C4-2B (cell line): ENCODE data around the gene SLC38A2.
"Not testable (repeated sequence)": the region's sequence is repeated elsewhere in the genome, so short reads cannot be mapped to it uniquely, and the experiment has no call there.

ENCODE experiments used
- H3K27ac ChIP-seq: fragments of 450-650 bp; 2 replicates; pipeline ENCODE4 v1.5.1; 2017
- ZFX ChIP-seq: fragments of 450-650 bp; IDR thresholded peaks from 2 replicates; pipeline ENCODE4 v1.6.1; 2017
- TF ChIP-seq, protein P1 (sequence below): fragments of 450-650 bp; conservative IDR thresholded peaks from 2 replicates; pipeline ENCODE4 v1.5.1; 2017; ENCODE audit warnings: mild to moderate bottlenecking

Gene SLC38A2

DNA sequence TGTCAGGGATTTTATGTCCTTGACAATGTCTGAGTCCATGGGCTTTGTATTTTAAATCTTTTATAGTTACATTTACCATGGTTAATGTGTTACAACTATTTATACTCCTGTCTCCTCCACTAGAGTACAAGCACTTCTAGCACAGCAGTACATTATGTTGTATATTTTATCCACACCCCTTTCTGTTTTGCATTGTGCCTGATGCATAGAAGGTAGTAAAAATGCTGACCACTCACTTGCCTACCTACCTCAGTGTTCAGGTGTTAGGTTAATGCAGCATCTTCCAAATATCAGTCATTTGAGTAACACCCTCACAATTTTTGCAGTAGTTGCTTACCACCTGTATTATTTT, 31.1 kb upstream of the SLC38A2 start:
- TF ChIP-seq ZFX, result no peak
- TF ChIP-seq, protein P1, sequence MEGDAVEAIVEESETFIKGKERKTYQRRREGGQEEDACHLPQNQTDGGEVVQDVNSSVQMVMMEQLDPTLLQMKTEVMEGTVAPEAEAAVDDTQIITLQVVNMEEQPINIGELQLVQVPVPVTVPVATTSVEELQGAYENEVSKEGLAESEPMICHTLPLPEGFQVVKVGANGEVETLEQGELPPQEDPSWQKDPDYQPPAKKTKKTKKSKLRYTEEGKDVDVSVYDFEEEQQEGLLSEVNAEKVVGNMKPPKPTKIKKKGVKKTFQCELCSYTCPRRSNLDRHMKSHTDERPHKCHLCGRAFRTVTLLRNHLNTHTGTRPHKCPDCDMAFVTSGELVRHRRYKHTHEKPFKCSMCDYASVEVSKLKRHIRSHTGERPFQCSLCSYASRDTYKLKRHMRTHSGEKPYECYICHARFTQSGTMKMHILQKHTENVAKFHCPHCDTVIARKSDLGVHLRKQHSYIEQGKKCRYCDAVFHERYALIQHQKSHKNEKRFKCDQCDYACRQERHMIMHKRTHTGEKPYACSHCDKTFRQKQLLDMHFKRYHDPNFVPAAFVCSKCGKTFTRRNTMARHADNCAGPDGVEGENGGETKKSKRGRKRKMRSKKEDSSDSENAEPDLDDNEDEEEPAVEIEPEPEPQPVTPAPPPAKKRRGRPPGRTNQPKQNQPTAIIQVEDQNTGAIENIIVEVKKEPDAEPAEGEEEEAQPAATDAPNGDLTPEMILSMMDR, result no peak
- no peak overlapping the region for H3K27ac ChIP-seq

DNA sequence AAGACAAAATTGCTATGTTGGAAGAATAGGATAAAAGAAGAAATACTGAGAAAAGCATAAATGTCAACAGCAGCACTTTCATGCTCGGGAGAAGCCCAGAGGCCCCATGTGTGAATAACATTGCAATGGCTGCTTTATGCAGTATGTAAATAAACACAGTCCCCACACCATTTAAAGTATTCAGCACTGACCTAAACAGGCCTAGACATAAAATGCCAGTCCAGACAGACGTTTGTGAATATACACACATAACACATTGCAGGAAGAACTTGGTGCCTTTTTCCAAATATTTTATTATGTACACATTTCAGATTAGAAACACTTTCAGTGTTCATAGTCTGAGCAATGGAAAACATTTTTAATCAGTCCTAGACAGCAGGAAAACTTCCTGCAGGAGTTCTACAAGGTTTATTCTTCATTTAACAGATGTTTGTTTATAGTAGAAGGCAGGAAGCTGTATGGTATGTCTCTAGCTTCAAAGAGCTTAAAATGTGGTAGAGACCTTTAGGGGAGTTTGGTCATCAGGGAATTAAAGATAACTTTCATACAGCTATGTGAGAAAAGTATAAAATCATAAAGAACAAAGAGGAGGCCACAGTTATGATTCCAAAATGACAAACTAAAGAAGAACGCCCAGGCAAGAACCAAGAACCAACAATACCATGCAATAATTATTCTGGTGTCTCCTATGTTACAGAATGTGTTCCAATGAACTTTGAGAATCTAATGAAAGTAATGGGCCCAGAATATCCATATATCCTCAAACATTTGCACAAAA, 30.6 kb upstream of the SLC38A2 start:
- TF ChIP-seq ZFX, result no peak
- TF ChIP-seq, protein P1, result no peak
- H3K27ac ChIP-seq, result no peak overlapping the region

DNA sequence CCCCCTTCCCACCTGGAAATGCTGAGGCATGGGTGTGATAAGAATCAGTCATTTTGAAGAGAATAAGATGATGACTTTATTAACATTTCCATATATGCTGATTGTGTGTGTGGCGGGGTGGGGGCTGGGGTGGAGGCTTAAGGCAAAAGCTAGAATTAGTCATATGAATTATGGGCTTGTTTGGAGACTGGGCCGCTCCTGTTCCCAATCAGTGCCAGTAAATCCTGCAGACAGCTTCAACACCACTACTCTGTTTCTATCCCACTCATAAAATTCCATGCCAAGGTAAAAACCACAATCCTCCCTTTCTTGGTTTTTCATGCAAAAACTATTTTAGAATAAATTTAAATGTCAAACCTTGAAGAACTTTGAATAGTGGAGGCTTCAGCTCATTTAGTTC, 29.9 kb upstream of the SLC38A2 start:
- H3K27ac ChIP-seq, result no peak overlapping the region
- TF ChIP-seq, protein P1, result no peak
- TF ChIP-seq ZFX, result no peak

DNA sequence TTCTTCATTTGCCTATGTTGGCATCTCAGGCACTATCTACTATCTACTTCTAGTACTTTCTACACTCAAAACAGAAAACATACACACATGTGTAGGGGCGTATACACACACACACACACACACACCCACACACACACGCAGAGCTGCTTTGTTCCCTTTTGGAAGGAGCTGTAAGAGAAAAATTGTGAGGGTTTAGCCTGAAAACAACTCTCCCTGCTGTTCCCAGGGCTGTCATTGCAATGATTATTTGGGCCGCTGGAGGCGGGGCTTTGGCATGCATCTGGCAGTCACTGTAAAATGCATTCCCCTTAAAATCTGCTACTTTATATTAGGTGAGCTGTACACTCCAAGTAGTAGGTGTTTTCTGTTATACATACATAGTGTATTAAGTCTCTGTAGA, 29.1 kb upstream of the SLC38A2 start:
- TF ChIP-seq ZFX, result no peak
- TF ChIP-seq, protein P1, result no peak
- no peak overlapping the region for H3K27ac ChIP-seq

DNA sequence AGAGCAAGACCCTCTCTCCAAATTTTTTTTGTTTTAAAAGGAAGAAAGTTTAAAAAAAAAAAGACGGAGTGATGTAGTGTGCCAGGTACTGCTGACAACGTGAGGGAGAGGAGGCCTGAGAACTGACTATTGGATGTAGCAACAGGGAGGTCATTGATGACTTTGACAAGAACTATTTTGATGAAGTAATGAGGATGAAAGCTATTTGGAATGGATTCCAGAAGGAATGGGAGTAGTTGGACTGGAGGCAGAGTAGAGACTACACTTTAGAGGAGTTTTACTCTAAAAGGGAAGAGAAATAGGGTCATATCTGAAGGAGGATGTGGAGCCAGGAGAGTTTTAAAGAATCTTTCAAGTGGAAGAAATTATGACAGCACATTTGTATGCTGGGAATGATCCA, 27.8 kb upstream of the SLC38A2 start:
- H3K27ac ChIP-seq, result no peak overlapping the region
- no peak for TF ChIP-seq ZFX
- TF ChIP-seq, protein P1, result no peak

DNA sequence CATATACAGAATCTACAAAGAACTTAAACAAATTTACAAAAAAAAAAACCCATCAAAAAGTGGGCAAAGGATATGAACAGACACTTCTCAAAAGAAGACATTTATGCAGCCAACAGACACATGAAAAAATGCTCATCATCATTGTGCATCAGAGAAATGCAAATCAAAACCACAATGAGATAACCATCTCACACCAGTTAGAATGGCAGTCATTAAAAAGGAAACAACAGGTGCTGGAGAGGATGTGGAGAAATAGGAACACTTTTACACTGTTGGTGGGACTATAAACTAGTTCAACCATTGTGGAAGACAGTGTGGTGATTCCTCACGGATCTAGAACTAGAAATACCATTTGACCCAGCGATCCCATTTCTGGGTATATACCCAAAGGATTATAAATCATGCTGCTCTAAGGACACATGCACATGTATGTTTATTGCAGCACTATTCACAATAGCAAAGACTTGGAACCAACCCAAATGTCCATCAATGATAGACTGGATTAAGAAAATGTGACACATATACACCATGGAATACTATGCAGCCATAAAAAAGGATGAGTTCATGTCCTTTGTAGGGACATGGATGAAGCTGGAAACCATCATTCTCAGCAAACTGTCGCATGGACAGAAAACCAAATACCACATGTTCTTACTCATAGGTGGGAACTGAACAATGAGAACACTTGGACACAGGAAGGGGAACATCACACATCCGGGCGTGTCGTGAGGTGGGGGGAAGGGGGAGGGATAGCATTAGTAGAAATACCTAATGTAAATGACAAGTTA, 27.1 kb upstream of the SLC38A2 start:
- not testable (repeated sequence) for H3K27ac ChIP-seq

DNA sequence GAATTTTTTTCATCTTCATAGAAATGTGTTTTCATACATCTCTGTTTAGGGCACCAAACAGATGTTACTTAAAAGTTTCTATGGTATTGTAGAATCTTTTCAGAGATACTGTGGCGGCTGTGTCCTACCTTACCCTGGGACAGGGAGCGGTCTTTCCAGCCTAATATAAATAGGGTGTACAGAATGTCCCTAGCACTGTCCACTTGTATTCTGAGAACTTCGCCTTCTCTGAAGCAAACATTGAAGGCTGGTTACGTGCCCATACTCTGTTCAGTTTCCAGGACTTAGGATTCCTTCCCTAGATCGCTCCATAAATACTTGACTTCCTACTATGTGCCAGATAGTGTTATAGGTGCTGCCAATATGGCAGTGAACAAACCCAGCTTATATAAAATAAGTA, 24.3 kb upstream of the SLC38A2 start:
- H3K27ac ChIP-seq, result no peak overlapping the region
- TF ChIP-seq, protein P1, result no peak
- TF ChIP-seq ZFX, result no peak

DNA sequence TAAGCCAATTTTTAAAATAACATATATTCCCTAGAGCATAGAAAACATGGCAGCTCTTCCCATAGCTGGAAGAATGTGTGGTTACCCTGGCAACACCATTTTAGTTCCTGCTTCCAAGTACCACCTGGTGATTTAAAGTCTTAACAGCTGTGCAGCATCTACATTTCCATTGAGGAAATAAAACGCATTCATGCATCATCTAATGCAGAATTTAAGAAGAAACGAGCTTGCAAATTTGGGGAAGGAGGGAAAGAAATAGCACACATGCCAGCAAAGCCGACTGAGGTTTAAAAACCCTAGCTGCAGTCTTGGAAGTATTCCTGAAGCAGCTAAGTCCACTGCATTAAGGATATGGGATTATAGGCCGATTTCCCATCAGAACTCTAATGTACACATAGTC, 22.8 kb upstream of the SLC38A2 start:
- no peak for TF ChIP-seq ZFX
- TF ChIP-seq, protein P1, result no peak

More for the DNA sequence above, 22.8 kb upstream of the SLC38A2 start:
- no peak overlapping the region for H3K27ac ChIP-seq
